NCI-H187 (cell line): ENCODE data around the gene YY1AP1.
"Not testable (repeated sequence)": the region's sequence is repeated elsewhere in the genome, so short reads cannot be mapped to it uniquely, and the experiment has no call there.

ENCODE experiments used
- DNase-seq, 2 experiments: peaks; one replicate each; lab custom pipeline; 2025; lab: John Stamatoyannopoulos, UW

YY1AP1 gene

GRCh38 chr1:155695072-155695471 lies 6.5 kb upstream of the YY1AP1 start:
- DNase-seq, result no peak

GRCh38 chr1:155694167-155694566 lies 5.6 kb upstream of the YY1AP1 start:
- DNase-seq, result no peak

DNA sequence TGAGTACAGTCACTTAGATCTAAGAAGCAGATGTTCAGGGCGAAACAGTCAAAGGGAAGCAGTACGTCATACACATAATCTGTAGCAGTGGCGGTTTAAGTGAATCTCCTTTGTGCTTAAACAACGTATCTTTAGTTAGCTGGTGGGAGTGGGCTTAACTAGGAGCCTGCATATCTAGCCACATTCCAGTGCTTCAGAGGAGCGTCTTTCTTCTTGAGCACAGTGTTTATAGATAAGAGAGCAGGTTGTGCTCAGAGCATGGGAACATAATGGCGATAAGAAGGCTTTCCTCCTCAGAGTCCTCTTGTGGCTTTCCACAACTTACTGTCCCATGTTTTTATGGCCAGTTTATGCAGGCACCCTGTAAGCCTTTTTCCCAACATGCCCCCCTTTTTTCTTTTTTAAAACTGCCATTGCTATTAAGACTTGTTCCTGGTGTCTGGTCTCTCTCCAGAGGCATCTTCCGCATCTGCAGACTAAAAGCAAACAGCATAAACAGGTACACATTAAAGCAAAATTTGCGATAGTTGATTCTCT lies 3.5 kb upstream of the YY1AP1 start:
- DNase-seq, result no peak

GRCh38 chr1:155689081-155689607 lies 570 bp upstream of the YY1AP1 start, which contains the start of gene DAP3:
TSS of gene DAP3 (plus strand) at chr1:155689091. CDS start at chr1:155709780, 20,689 bp downstream.
- not testable (repeated sequence) for DNase-seq

DNA sequence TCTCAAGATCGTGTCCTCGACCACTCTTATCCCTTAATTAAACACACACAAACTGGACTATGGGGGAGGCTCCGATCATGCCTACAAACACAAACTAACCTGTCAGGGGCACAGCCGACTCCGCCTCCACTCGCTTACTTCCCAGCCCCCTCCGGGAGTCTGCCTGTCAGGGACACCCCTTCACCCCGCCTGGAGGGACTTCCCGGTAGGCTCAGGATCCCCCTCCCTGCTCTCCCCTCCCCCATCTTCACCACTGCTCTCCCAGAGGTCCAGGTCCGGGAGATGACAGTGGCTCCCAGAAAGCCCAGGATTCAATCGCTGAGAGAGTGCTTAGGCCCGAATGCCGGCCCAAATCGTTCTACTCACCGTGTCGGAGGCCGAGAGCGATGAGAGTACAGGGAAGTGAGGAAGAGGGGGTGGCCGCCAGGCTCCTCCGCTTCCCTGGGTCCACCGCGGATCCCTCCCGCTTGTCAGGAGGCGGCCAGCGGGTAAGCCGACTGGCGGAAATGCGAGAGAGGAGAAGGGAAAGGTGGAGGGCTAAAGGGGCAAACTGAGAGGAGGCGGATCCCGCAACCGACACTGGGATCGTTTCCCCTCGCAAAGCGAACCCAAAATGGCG lies 760 bp downstream of the YY1AP1 start:
- DNase-seq, result not testable (repeated sequence)

- DNase-seq, result no peak
Observed at GRCh38 chr1:155681776-155682175, 6.8 kb downstream of the YY1AP1 start.

DNA sequence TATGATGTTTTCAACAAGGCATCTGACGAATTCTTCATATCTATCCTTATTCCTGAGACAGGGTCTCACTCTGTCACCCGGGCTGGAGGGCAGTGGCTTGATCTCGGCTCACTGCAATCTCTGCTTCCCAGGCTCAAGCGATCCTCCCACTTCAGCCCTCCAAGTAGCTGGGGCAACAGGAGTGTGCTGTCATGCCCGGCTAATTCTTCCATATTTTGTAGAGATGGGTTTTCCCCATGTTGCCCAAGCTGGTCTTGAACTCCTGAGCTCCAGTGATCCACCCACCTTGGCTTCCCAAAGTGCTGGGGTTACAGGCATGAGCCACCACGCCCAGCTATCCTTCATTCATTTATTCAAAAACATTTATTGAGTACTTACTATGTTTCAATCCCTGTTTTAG lies 8.0 kb downstream of the YY1AP1 start:
- DNase-seq, result no peak

GRCh38 chr1:155678992-155679391 lies 9.6 kb downstream of the YY1AP1 start:
- DNase-seq, result not testable (repeated sequence)

- DNase-seq, result no peak
Observed at GRCh38 chr1:155678027-155678426, 10.5 kb downstream of the YY1AP1 start.

DNA sequence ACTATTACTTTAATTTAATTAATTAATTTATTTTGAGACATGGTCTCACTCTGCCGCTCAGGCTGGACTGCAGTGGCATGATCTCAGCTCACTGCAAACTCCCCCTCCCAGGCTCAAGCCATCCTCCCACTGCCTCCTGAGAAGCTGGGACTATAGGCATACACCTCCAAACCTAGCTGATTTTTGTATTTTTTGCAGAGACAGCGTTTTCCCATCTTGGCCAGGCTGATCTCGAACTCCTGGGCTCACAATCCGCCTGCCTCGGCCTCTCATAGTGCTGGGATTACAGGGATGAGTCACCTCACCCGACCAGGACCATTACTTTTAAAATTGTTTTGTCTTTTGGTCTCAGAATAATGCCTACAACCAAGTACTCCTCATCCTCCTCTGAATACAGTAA lies 15.6 kb downstream of the YY1AP1 start:
- DNase-seq, result no peak

DNA sequence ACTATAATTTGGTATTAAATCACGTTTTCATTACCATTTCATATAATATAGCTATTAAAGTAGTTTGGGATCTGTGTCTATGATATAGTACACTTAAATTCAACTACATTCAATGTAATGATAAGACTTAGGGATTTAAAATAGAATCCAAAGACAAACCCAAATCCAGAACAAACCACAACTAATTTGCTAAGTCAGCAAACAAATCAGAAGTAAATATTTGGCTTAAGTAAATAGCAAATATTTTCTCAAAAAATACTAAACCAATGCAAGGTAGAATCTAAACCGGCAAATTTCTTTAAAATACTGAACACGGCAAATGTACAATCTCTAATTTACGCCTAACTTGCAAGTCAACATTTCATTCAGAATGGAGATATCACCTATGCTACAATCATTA lies 16.8 kb downstream of the YY1AP1 start:
- DNase-seq, result no peak

DNA sequence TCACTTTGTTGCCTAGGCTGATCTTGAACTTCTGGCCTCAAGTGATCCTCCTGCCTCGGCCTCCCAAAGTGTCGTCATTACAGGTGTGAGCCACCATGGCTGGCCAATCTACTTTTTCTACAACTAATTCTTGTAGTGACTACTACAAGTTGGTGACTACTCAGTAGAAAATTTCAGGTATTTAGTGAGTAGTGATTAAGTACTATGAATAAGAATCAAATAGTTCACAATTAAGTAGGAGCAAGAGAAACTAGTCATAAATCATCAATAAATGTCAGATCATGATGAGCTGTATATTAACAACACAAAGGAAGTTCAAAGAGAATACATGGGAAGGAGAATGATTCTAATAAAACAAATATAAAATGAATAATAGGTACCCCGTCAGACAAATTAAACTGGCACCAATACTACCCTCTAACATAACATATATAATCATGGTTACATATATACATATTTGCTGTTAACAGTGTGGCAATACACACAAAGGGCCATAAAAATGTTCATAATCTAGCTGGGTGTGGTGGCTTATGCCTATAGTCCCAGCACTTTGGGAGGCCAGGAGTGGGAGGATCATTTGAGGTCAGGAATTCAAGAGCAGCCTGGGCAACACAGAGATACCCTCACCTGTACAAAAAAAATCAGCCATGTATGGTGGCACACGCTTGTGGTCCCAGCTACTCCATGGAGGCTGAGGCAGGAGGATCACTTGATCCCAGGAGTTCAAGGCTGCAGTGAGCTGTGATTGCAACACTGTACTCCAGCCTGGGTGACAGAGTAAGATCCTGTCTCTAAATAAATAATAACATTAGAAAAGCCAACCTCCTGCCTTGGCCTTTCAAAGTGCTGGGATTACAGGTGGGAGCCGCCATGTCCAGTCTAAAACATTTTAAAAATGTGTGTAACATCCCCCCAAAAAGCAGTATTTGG lies 19.1 kb downstream of the YY1AP1 start:
- DNase-seq, result no peak

DNA sequence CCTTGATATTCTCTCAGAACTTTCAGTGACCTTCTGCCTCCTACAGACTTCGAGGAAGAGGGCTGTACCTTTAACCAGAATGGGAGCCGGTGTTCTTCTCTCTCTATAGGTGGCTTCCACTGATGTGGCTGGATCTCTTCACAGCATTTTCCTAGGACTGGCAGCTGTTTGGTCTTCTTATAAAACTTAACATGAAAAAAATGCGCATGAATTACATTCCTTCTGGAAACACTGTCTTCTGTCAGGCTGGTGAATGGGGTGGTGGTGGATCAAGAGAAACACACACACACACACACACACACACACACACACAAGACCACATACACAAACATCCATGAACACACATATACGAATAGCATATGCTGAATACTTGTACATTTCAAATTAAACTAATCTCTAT lies 27.3 kb downstream of the YY1AP1 start:
- DNase-seq, result not testable (repeated sequence)

- no peak for DNase-seq
Observed at GRCh38 chr1:155657463-155657862, 31.1 kb downstream of the YY1AP1 start.

DNA sequence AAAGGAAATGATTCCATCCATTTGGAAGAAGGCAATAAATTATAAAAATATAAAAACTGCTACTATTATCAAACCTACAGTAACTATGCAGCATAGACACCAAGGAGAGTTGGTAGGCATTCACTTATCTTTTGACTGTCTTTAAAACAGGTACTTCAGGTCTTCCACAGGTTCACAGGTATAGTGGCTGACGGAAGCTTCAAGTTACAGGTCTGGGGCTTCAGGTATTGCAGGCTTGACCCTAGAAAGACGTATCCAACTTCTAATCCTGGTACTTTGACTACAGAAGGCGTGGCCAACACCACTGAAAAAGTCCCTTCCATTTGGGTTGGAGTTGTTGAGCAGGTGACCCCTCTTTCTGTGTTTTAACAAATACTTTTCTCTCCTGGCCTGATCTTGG lies 35.6 kb downstream of the YY1AP1 start:
- no peak for DNase-seq

DNA sequence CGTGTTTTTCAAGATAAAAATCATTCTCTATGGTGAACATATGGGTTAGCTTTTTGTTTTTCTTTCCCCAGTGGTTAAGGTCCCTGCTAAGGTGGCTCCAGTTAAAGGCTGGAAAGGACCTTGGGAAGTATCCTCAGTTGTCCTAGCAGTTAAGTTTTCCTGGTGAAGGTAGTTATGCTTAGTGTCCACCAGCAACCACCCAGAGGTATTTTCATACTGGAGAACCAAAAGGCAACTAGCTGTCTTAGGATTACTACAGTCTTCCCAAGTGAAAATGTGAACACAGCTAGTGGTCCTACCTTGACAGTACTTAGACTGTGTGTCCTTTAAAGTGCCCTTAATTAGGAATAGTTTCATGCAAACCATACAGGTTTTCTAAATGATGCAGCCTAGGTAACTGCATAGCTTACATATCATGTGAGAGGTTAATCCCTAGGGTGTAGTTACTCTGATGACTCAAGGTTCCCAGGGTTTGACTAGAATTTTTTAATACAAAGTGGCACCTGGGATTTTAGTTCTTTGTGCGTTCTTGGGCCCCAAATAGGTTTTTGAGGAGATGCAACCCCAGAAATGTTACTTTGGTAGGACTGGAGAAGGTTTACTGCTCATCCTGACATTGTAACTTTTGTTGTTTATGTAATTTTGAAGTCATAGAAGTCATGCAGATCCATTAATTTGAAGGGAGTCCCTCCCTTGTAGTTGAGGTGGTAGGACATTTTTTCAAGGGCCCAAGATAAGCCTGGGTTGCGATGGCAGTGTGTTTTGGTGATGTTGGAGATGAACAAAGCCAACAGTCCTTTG lies 36.5 kb downstream of the YY1AP1 start:
- no peak for DNase-seq

DNA sequence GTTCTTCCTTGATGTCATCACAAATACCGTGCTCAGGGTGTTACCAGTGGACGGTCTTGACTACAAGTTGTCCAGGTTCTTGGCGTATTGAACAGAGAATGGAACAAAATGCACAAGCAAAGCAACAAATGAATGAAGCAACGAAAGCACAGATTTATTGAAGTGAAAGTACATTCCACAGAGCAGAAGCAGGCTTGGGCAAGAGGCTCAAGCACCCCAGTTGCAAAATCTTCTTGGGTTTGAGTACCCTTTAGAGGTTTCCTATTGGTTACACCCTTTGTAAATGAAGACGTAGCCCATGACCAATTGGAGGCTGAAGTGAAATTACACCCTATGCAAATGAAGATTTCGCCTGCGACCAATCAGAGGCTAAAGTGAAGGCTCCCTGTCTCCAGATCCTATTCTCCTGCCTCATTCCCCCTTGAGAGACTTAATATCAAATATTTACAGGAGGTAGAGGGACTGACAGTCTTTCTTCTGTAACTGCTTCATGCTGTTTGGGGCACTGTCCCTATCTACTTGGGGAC lies 38.3 kb downstream of the YY1AP1 start:
- no peak for DNase-seq

DNA sequence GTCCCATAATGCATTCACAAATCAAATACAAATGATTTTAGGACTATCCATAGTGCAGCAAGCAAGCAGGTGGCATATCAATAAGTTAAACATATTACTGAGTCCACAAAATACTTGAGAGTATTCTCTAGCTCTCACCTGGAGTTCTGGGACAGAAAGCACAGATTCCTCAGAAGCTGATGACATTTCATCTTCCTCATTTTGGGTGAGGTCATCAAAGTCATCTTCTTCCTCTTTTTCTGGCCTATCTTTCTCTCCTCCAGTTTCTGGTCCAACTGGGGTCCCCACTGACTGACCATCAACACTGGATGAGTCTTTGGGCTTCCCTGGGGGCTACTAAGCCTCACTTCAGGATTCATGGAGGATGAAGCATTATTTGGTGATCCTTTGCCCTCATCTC lies 38.9 kb downstream of the YY1AP1 start:
- no peak for DNase-seq

- DNase-seq, result peak in 1 of 2 experiments; percentile 26
Observed at GRCh38 chr1:155648207-155649147, 40.1 kb downstream of the YY1AP1 start.

GRCh38 chr1:155646307-155646706 lies 42.3 kb downstream of the YY1AP1 start:
- DNase-seq, result no peak
